NCI-H446 (cell line): ENCODE results near the gene BDKRB2.

Source experiments
- DNase-seq, 2 experiments: peaks; one replicate each; lab custom pipeline; 2025; lab: John Stamatoyannopoulos, UW

BDKRB2 gene

DNA sequence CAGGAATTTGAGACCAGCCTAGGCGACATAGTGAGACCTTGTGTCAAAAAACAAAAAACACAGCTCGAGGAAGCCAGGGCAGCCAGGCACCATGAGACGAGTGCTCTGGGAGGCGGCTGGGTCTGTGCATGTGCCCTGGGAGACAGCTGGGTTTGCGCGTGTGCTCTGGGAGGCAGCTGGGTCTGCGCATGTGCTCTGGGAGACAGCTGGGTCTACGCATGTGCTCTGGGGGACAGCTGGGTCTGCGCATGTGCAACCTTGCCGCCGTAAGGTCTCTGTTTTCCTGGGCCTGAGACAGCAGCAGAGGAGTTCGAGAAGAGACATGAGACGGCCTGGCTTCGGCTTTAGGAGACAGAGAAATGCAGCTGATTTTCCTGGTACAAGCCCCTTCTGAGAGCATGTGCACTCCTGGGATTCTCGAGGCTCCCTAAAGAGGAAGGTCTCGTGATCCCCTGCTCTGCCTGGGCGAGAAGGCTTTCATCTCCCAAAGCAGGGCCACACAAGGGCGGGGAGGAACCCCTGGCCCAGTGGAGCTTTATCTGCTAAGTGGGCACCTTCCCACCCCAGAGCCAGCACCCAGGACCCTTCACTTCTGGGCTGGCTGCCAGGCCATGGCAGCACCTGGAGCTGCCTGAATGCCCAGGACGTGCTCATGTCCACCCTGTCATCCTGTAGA, 47.8 kb downstream of the BDKRB2 start:
- DNase-seq, result no peak

DNA sequence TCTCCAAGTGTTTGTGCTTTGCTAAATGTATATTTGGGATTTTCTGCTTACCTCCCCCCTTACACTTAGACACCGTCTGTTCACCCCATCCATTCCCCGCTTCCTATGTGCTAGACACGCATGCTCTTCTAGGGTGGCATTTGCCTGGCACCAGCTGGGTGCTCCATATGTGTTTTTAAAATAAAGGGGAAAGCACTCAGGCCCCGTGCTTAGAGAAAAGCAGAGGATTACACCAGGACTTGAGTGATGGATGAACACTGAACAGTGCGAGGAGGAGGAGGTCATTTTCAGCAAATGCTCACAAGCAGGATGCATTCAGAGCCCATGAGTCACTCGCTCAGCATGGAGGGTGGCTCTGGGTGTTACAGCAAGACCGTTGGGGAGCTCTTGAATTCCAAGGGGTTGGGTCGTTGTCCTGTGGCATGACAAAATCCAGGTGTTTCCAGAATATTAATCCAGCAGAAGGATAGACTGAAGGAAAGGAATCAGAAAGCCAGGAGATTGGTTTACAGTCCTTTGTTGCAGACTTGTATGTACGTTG, 48.4 kb downstream of the BDKRB2 start:
- DNase-seq, result no peak

DNA sequence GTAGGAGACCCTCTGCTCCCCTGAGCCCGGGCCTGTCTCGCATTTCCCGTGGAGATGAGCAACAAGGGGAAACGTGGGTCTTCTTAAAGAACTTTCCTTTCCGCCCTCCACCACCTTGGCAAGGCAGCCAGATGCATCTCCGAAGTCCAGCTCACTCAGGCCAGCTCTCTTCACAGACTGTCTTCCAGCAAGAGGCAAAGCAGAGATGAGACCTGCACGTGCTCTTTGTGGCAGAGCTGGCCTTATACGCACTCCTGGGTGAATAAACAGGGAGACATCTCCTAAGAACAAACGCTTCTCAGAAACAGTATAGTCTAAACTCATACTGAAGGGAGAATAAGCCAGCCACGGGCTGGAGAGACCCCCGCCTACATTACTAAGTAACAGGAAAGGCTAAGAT, 50.0 kb downstream of the BDKRB2 start:
- DNase-seq, result no peak

DNA sequence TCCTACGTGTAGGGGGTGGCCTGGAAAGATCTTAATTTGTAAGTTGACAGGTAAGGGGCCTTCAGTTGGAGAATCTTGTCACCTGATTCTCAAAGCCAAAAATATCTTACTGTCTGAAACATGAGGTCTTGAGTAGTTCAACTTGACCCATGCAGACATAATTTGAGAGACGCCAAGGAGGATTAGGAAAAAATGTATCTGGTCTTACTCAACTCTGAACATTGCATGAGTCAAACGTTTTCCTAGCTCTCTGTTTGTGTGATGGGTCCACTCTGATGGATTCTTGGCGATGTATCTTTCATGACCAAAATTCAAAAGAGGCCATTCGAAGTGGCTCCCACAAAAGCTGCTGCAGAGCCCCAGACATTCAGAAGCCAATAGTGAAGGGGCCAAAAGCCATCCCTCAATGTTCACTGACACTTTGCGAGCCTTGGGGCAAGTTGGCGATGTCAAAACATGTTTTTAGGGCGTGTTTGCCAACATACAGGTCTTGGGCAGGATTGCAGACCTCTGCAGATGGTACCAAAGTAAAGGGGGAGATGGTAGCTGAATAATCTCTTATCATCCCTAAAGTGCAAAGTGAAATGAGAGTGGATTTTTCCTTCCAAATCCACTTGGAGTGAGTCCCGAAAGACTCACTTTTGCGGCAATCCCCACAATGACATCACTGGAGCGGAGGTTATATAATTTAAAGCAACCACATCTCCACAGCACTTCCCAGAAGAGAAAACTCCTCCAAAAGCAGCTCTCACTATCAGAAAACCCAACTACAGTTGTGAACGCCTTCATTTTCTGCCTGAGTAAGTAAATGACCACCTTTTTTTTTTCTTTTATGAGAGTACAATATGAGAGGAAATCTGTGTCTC, 51.1 kb downstream of the BDKRB2 start, which contains the start of gene BDKRB1:
TSS of gene BDKRB1 (plus strand) at position 710 of the 866 bp plus-strand sequence. CDS start 7,473 bp downstream, outside the sequence.
- no peak for DNase-seq

DNA sequence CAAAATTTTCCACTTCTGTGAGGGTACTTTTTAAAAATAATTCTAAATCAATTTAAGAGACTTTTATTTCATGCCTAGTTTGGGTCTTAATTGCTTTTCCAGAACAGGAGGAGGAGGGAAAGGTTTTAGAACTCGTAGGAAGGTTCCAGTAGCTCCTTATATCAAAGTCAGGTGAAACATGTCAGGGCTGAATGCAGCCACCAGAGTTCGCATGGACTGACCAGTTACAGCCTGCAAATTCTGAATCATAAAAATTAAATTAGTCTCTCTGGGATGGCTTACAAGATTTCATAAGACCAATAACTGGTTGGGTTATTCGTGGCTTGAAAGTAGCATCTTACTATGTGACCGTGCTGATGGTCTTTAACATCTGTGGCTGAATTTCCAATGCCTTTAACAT, 51.8 kb downstream of the BDKRB2 start:
- no peak for DNase-seq

DNA sequence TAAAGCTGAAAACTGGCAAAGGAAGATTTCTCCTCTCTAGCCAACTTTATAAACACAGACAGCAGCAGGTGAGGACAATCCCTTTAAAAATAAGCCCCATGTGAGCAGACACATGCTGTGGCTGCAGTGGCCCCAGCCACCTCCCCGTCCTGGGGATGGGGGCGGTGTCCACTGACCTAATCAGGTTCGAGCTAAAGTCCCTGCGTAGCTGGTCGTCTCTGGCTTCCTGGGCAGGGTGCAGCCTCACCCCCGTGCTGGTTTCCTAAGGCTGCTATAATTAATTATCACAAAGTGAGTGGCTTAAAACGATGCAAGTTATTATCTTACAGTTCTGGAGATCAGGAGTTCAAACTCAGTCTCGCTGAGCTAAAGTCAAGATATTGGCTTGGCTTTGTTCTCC, 52.4 kb downstream of the BDKRB2 start:
- no peak for DNase-seq

DNA sequence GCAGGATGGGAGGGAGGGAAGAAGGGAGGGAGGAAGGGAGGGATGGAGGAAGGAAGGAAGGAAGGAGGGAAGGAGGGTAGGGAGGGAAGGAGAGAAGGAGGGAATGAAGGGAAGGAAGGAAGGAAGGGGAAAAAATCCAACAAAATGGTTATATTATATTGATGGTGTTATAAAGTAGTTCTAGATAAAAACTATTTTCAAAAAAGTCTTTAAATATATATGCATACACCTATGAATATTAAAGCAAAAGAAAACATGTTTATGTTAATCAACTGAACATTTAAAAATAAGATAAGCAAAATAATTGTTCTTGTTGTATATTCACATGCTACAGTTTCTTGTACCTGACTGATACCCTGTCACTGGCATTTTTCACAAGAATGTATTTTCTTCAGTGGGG, 53.3 kb downstream of the BDKRB2 start:
- no peak for DNase-seq

DNA sequence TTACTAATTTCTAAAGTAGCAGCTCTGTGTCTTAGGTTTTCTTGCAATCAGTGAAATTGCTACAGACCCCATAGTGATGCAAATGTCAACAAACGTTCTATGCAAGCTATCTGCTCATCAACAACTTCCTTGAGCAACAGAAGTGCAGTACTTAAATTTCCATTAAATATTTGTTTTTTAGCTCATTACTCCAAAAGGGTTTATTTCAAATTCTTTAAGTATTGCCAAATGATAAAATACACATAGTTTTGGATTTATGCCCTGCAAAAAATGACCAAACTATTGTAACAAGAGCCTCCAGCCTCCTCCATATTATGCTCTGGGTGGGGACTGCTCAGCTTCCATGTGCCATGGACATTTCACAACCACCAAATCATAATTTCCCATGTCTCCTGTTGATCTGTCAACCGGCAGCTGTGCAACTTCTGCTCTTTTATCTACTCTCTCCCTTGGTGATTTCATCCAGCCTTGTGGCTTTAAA, 55.7 kb downstream of the BDKRB2 start:
- DNase-seq, result no peak

DNA sequence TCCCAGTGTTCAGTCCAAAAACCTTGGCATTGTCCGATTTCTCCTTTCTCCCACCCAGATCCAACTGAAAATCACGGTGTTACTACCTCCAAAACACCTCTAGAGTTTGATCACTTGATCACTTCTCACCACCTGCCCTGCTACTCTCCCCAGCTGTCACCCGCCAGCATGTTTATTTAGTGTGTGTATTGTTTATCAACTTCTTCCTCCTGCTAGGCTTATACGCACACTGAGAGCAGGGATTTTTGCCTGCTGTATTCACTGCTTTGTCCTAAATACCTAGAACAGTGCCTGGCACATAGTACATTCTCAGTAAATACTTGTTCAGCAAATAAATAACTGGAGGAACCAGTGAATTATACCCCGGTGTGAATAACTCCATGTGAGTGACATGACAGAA, 56.4 kb downstream of the BDKRB2 start:
- DNase-seq, result no peak

DNA sequence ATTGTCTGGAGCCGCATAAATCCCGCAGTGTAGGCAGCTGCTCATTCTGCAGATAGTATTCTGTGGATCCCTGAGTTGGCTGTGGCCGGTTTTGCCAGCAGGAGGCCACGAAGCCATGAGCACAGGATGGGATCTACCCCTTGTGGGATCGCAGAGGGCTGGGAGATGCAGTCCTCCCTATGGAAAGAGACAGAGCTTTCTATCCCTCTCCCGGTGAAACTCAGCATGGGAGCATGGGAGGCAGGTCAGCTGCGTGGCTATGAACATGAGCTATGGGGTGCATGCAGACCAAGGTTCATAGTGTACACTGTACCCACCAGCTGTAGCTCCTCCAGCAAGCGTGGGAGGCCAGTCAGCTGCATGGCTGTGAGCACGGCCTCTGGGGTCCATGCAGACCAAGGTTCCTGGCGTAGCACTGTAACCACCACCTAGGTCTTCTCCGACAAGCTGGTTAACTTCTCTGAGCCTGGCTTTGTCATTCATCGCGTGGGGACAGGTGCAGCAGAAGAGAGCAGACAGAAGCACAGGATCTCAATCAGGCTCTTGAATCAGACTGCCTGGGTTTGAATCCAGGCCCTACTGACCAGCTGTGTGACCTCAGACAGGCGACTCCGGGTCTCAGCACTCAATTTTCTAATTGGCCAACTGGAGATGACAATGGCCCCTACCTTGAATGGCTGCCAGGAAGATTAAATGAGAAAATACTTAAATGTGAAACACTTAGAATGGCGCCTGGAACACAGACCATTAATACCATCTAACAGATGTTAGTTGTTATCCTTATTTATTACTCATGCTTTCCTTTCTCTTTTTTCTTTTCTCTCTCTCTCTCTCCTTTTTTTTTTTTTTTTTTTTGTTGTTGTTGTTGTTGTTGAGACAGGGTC, 57.4 kb downstream of the BDKRB2 start:
- no peak for DNase-seq

DNA sequence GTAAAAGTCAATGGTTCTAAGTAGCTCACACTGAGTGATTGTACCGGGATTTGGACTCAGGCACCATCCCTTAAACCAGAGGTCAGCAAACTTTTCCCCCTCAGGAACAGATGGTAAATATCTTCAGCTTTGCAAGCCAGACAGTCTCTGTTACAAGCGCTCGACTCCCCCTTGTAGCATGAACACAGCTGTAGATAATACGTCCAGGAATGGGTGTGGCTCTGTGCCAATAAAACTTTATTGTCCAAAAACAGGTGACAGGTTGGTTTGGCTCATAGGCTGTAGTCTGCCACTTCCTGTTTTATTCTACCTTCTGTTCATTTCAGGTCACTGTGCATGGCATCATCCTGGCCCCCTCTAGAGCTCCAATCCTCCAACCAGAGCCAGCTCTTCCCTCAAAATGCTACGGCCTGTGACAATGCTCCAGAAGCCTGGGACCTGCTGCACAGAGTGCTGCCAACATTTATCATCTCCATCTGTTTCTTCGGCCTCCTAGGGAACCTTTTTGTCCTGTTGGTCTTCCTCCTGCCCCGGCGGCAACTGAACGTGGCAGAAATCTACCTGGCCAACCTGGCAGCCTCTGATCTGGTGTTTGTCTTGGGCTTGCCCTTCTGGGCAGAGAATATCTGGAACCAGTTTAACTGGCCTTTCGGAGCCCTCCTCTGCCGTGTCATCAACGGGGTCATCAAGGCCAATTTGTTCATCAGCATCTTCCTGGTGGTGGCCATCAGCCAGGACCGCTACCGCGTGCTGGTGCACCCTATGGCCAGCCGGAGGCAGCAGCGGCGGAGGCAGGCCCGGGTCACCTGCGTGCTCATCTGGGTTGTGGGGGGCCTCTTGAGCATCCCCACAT, 58.9 kb downstream of the BDKRB2 start:
- no peak for DNase-seq

DNA sequence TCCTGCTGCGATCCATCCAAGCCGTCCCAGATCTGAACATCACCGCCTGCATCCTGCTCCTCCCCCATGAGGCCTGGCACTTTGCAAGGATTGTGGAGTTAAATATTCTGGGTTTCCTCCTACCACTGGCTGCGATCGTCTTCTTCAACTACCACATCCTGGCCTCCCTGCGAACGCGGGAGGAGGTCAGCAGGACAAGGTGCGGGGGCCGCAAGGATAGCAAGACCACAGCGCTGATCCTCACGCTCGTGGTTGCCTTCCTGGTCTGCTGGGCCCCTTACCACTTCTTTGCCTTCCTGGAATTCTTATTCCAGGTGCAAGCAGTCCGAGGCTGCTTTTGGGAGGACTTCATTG, 59.5 kb downstream of the BDKRB2 start:
- no peak for DNase-seq

DNA sequence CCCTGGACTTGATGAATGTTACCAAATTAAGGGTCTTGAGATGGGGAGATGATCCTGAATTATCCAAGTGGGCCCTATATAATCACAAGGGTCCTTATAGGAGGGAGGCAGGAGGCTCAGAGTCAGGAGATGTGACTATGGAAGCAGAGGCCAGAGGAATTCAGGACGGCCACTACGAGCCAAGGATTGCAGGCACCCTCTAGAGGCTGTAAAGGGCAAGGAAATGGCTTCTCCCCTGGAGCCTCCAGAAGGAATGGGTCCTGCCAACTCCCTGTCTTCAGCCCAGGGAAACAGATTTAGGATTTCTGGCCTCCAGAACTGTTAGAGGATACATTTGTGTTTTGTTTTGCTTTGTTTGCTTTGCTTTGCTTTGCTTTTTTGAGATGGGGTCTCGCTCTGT, 60.2 kb downstream of the BDKRB2 start:
- DNase-seq, result peak in 1 of 2 experiments; percentile 39

DNA sequence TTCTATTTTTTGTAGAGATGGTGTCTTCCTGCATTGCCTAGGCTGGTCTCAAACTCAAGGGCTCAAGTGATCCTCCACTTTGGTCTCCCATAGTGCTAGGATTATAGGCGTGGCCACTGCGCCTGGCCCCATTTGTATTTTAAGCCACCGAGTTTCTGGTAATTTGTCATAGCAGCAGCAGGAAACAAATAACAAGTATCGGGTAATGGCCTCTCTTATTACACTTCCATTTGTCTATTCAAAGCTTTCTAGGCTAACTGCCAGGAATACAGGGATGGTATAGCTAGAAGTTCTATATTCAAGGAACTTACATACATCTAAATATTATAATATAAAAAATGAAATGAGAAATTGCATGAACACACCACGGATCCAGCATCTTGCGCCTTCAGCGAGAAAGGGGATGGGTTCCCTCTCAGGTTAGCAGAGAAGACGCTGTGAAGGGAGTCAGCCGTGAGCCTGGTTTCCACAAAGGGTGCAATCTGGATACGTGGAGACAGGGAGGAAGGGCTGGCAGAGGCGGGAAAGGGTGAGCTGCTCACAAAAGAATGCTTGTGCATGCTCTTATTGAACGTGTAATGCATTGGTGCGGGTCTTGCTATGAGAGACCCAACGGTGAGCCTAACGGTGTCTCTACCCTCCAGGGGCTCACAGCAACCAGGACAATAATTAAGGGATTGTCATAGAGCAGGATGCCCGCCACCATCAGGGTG, 60.9 kb downstream of the BDKRB2 start:
- DNase-seq, result peak; percentile 24 to 30

DNA sequence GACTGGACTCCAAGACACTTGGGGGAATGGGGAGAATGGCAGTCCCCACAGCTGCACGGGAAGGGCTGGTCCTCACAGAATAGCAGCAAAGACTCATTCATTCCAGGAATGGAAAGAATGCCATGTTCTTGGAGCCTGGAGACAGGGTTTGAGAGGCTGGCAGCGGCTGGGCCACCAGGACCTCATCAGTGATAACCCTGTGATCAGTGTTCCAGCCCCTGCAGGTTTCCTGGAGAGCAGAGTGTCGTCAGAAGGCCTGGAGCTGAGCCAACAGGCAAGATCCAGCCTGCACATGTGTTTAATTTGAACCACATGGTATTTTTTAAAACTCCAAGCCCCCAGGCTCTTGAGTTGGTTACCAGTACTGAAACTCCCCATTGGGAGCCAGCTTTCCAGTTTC, 62.7 kb downstream of the BDKRB2 start:
- DNase-seq, result peak in 1 of 2 experiments; percentile 46

DNA sequence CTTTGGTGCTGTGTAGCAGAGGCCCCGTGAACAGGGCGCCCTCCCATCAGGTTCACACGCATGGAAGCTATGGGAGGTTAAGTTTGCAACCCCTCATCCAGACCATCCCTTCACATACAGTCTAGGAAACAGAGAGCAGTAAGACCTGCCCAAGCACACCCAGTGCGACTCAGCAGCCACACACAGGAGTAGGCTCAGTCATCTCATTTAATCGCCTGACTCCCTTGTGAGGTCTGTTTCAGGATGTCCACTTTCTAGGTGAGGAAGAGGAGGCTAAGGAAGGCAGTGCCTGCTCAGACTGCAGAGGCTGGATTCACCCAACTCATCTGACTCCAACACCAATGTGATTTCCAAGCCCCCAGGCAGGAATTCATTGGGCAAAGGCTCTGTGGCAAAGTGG, 63.3 kb downstream of the BDKRB2 start:
- no peak for DNase-seq

DNA sequence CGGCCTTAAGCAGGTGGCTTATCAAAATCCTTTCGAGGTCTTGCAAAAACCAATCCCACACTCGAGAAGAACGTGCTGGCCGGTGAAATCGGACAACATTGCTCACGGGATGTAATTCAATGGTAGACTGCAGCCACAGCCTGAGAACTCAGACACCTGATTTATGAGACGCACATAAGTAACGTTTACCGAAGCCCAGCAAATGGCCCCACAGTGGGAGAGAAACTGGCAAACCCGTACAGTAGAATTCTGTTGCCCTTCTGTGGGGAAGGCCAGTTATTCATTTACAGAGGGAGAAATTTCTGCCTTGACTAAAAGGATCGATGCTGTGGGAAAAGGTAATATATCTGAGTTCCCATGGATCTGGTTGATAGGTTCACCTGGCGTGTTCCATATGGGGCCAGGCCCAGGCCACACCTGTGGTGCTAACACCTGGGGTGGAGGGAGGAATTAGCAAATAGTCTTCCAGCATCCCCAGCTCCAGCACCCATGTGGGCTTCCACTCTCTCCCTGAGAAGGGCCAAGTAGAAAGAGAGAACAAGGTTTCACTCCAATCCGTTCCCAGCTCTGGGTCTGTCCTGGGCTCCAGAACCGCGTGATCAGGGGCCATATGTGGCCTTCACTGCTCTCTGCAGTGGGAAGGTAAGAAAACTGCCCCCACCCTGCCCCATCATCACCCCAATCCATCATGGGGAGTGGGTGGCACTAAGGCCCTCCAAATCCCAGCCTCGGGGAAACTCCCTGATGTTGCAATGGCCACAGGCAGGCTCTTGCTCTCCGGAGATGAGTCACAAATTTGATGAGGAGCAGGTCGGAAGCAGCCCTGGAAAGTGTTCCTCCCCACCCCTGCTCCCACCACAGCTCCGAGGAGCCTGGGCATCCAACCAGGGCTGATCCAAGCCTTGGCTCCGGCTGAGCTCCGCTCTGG, 64.1 kb downstream of the BDKRB2 start:
- peak in 1 of 2 experiments; percentile 11 for DNase-seq

DNA sequence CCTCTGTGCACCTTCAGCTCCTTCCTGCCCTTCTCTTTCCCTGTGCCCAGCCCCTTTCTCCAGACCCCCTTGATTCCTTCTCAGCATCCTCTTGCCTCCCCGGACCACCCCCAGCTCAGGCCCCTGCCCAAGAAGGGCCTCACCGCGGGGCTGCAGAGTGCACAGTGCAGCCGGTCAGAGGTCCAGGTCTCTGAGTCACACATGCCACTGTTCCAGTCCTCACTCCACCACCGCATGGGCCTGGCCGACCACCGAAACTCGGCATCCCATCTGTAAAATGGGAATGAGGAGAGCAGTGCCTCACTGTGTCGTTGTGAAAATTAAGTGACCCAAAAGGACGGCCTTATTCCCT, 64.7 kb downstream of the BDKRB2 start:
- no peak for DNase-seq
